UCSD-AML1 (cell line): Measurements from ENCODE around the gene ROS1.

Source experiments
- DNase-seq: peaks from one replicate; lab custom pipeline; 2025; ENCODE audit not compliant: unreplicated experiment; lab: John Stamatoyannopoulos, UW

ROS1 gene

GRCh38 chr6:117311726-117312125 is 114.0 kb downstream of the ROS1 start:
- DNase-seq: no peak

DNA sequence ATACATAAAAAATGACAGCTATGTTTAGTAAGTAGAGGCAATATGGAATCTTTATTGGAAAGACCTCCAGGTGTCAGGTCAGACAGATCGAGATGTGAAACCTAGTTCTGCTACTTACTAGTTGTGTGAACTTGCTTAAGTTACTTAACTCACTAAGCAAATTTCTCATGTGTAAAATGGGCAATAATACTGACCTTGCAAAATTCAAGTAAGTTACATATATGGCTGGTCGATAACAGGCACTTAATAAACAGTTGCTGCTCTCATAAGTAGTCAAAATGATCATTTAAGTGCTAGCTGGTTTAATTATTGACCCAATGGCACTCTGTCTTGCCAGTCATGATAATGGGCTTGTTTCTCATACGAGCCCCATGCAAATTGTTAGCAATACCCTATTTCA is 114.4 kb downstream of the ROS1 start:
- no peak for DNase-seq

- DNase-seq: no peak
These were observed 116.1 kb downstream of the ROS1 start for GRCh38 chr6:117309611-117310010.

- no peak for DNase-seq
These were observed 116.7 kb downstream of the ROS1 start for GRCh38 chr6:117309069-117309468.

- DNase-seq: no peak
These were observed 118.1 kb downstream of the ROS1 start for GRCh38 chr6:117307655-117308054.

- no peak for DNase-seq
These were observed 119.4 kb downstream of the ROS1 start for GRCh38 chr6:117306227-117306790.

DNA sequence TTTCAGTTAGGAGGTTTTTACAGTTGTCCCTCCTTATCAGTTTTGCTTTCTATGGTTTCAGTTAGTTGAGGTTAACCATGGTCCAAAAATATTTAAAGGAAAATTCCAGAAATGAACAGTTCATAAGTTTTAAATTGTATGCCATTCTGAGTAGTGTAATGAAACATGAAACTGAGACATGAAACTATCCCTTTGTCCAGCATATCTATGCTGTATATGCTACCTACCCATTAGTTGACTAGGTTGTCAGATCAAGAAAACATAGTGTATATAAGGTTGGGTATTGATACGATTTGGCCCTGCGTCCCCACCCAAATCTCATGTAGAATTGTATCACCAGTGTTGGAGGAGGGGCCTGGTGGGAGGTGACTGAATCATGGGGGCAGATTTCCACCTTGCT is 121.3 kb downstream of the ROS1 start:
- DNase-seq: no peak

DNA sequence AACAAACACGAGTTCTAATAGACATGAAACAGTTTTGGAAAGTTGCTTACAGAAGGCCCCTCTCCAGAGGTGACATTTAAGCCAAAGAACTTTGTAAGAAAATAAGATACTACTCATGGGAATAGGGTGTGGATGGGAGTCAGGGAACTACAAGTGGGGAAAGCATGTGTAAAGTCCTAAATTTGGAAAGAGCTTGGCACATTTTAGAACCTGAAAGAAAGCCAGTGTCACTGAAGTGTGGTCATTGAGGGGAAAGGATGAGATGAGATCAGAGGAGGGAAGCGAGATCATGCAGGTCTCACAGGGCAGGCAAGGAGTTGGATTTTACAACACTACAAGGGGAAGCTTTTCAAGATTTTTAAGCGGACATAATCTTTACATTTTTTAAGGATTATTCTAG is 122.4 kb downstream of the ROS1 start:
- no peak for DNase-seq

DNA sequence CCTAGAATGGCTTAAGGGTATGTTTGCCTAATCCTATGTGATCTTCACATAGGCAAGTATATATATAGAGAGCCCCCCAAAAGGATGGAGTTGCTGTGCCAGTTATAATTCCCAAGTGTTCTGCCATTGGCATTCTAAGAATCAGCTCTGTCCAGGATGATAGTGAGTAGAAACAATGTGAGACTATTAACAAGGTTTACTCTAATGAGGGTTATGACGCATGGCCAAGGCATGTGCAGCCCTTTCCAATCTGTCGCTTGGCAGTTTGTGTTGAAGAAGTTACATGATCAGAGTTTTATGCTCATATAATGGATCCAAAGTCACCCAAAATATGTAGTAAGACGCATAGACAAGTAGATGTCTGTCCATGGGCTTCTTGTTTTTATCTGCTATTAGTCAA is 126.8 kb downstream of the ROS1 start:
- DNase-seq: no peak

- no peak for DNase-seq
These were observed 135.4 kb downstream of the ROS1 start for GRCh38 chr6:117290173-117290846.

DNA sequence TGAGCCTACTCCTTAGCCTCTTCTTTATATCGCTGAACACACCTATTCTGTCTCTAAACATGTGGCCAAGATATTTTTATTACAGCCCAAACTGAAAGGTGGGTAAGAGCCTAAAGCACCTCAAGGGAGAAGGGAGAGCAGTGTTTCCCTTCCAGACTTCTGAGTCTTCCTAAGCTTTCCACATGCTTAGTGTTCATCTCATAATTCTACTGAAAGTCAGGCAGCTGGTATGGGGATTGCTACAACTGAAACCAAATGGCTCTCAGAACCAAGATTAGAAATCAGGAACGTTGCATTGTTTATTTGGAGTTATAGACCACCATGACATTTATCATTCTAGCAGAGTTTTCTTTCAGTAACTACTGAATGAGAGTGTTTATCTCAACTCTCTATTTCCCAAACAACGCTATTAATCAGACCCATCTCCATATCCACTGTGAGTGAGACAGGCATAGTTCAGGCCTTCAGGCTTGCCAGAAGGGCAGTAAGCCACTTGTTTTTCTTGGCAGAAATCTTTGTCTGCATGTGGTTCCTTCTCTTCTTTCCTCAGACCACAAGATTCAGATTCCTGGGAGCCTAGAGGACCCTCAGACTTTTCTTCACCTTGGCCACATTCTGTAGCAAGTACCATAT is 137.5 kb downstream of the ROS1 start:
- no peak for DNase-seq

DNA sequence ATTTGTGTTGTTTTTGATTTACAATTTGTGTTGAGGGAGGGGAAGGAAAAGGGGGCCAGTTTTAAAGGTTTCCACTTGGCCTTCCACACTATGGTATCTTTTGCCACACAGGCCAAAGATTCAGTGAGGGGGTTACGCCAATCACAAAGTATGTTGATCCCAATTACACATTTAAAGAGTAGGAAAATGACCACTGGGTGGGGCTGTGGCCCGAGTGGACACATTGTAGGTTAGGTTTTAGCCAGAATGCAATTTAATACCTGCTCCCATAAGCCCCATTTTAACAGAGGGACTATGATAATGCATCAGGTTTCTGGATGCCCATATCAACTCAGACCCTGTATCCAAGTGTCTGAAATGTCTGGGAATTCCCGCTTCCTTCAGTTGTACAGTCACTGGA is 144.8 kb downstream of the ROS1 start:
- no peak for DNase-seq

DNA sequence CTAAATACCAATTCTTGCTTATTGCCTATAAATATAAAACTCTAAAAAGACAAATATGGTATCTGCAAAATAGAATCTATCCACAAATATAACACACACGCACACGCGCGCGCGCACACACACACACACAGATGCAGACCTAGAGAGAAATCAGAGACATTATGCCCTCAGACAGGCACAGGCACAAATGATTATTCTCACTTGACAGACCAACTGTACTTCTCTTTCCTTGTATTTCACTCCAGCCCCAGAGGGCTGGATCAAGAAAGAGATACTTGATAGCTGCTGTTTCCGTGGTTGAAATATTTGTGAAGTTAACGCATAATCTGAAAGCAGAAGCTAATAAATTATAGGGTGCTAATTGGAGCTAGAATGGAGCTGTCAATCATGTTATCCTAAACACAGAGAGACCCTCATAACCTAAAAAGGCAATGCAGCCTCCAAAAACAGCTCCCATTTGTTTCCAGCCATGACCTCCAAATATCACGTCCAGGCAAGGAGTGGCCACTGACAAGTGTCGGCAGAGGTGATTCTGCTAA is 148.9 kb downstream of the ROS1 start:
- DNase-seq: no peak

DNA sequence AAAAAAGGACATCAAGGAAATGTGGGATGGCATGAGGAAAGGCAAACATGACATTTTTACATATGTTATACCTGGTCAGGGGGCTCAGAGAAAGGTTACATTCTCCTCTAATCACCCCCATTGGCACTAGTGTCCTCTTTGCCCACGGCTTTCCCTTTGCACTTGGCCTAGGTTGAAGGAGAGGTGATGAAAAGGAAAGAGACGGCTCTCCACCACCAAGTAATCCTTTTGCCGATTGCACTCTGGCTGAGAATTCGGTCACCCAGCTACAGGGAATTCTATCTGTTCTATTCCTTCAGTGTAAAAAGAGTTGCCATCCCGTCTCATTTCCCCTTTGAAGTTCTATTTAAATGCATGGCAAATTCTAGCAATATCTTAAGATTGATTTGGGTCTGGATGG is 150.0 kb downstream of the ROS1 start:
- no peak for DNase-seq

- no peak for DNase-seq
These were observed 150.5 kb downstream of the ROS1 start for GRCh38 chr6:117275205-117275604.

- no peak for DNase-seq
These were observed 152.9 kb downstream of the ROS1 start for GRCh38 chr6:117272891-117273290.

DNA sequence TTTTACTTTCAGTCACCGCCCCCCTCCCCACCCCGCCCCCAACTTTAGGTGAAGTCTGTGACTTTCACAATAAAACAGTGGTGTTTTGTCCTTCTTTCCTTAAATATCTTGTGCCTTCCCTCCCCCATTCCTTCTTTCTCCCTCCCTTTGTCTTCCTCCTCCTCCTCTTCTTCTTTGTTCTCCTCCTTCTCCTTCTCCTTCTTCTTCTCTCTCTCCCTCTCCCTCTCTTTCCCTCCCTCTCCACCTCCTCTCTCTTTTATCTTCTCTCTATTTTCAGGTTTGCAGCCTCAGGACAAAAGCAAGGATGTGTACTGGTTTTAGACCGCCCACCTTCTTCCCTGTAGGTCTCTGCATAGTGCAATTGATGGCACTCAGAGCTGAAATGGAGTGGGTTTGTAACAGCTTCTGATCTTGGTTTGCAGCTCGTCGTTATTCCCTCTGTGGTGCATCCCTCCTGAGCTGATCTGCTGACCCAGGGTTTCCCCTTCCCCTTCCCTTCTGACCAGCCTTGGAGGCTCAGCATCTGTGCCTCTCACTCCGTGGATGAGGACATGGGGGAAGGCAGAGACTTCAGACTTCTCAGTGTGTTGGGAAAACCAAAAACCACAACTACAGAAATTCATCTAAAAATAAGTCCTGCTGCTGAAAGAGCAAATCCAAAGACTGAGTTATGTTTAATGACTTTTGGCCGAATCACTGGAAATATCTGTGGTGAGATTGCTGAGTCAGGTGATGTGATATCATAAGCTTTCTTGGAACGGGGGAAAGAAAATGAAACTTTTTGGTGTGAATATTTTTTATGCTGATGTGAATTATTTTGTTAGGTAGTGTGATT is 153.5 kb downstream of the ROS1 start:
- no peak for DNase-seq

GRCh38 chr6:117270843-117271507 is 154.8 kb downstream of the ROS1 start:
- no peak for DNase-seq

GRCh38 chr6:117270055-117270842 is 155.5 kb downstream of the ROS1 start:
- no peak for DNase-seq

GRCh38 chr6:117269638-117270054 is 156.1 kb downstream of the ROS1 start:
- no peak for DNase-seq
